Right ventricle myocardium superior (tissue), 1 donor: ENCODE data around the gene ZAR1. TPM values are rescaled to one million over a fixed set of nuclear protein-coding genes. Genes with fewer than 3 reads are reported as not detected.
"Not testable (repeated sequence)": the region's sequence is repeated elsewhere in the genome, so short reads cannot be mapped to it uniquely, and the experiment has no call there.

ENCODE experiments used
- ATAC-seq: fragments of 200-7000 bp; cut with Tn5 transposase; one replicate; pipeline ENCODE4 v1.9.1; 2020; ENCODE audit warnings: mild to moderate bottlenecking; ENCODE audit not compliant: poor library complexity
- DNase-seq: peaks from one replicate; pipeline ENCODE4 v3.0.0-alpha.2; 2020
- intact Hi-C: fragments of 100-400 bp; cut with DNase I; formaldehyde crosslinking; loops from one replicate; pipeline ENCODE4 v1.11.2; 2022
- long read RNA-seq: library from polyadenylated mRNA; unstranded; transcript quantifications from one replicate; pipeline ENCODE4 v2.0.0, GENCODE V29; 2021
- total RNA-seq: library from RNA; stranded (reverse); fragmentation: NEBNext Ultra II Directional; extraction: Animal tissue kit (Norgen Biotek cat#: 25700); gene quantifications from one replicate; pipeline ENCODE4 v1.2.1, GENCODE V29; 2021
- donor health status: DM: no; HTN: yes; CAD: no; lungs with severe emphysema.

ZAR1 gene
- total RNA-seq = not detected
- long read RNA-seq = 0 reads

- ATAC-seq (no peak), DNase-seq (no peak)
- intact Hi-C loops = no loop called here
These were observed at the start of gene ZAR1 for GRCh38 chr4:48490012-48490679. ZAR1 (plus strand) TSS chr4:48490252; CDS start chr4:48490292, 40 bp downstream.

- intact Hi-C loops = loop anchor here (10.0 kb wide), 1 partner anchor 524 kb away; no protein-coding TSS in a partner anchor
- not testable (repeated sequence) for ATAC-seq, DNase-seq
These were observed 49.1 kb upstream of the ZAR1 start for GRCh38 chr4:48440914-48441313.

DNA sequence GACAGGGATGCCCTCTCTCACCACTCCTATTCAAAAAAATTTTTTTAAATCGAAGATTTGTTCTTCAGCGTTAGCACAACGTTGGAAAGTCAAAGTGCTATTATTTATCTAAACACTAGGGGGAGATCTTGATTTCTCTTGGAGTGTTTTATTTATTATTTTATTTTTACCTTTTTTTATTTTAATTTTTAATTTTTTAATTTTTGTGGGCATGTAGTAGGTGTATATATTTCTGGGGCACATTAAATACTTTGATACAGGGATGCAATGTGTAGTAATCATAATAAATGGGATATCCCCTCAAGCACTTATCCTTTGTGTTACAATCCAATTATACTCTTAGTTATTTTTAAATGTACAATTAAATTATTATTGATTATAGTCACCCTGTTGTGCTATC lies 44.3 kb upstream of the ZAR1 start:
- DNase-seq (no peak), ATAC-seq (no peak)
- intact Hi-C loops = loop anchor here (10.0 kb wide), 1 partner anchor 519 kb away; no protein-coding TSS in a partner anchor

DNA sequence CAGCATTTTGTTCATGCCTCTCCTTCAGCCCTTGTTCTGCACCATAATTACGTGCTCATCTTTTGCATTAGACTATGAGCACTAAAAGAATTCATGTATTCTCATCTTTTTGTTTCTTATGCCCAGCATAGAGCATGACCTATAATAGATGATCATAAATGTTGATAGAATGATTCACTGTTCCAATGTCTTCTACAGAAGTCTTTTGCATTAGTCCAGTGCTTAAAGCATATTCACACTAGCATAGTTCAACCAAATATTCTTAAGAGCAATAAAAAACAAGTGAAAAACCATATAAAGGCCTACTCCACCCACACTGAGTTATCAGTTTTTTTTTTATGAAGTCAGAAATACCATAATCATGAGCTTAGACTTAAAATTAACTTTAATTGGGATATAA lies 43.4 kb upstream of the ZAR1 start:
- no peak for DNase-seq
- no peak for ATAC-seq
- intact Hi-C loops = loop anchor here (10.0 kb wide), 1 partner anchor 518 kb away; no protein-coding TSS in a partner anchor

DNA sequence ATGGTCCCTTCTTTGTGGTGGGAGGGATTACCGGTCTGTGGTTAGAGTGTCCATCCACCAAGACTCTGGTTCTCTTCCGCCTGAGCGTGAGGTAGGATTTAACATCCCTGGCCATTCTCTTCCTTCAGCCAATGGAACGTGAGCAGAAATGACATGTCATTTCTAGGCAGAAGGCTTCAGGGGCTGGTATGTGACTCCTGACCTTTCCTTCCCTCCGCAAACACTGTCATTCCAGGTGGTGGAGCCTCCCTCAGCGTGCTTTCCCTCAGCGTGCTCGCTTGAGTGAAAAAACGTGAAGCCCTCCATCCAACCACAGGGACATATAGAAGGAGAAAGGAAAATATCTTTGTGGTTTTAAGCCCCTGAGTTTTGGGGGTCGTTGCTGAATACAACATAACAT lies 40.9 kb upstream of the ZAR1 start:
- no peak for ATAC-seq
- intact Hi-C loops = loop anchor here (10.0 kb wide), 1 partner anchor 516 kb away; no protein-coding TSS in a partner anchor
- DNase-seq = no peak

DNA sequence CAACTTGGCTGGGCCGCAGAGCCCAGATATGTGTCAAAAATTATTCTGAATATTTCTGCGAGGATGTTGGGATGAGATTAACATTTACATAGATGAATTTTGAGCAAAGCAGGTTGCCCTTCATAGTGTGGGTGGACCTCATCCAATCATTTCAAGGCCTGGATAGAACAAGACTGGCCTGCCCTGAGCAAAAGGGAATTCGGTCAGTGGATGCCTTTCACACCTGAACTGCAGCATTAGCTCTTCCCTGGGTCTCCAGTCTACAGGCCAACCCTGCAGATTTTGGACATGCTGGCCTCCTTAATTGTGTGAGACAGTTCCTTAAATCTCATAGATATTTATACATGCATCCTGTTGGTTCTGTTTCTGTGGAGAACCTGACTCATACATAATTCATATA lies 39.3 kb upstream of the ZAR1 start:
- intact Hi-C loops = no loop called here
- no peak for ATAC-seq
- no peak for DNase-seq

DNA sequence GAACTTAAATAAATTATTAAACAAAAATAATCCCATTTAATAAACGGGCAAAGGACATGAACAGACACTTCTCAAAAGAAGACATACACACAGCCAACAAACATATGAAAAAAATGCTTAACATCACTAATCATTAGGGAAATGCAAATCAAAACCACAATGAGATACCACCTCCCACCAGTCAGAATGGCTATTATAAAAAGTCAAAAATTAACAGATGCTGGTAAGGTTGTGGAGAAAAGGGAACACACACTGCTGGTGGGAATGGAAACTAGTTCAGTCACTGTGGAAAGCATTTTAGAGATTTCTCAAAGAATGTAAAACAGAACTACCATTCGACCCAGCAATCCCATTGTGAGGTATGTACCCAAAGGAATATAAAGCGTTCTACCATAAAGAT lies 38.4 kb upstream of the ZAR1 start:
- DNase-seq = not testable (repeated sequence)

DNA sequence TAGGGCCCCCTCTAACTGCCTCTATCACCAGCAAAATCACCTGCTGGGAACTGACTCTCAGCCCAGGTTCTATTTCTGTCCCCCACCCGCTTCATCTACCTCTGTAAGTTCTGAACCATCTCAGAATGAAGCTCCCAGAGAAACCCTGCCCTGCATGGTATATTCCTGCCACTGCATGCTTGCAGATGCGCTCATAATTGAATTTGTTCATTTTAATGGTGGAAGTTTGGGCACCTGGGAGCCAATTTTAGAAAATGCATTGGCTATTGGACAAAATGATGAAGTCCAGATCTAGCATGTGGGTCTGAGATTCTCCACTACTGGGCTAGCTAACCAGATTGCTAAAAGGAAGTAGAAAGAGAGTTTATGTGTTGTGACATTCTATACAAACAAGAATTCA lies 35.5 kb upstream of the ZAR1 start:
- no peak for DNase-seq
- no peak for ATAC-seq
- intact Hi-C loops = no loop called here

More for the DNA sequence above, 38.4 kb upstream of the ZAR1 start:
- ATAC-seq, intact Hi-C loops: not testable (repeated sequence)

- intact Hi-C loops = no loop called here
- DNase-seq = no peak
These were observed 29.1 kb upstream of the ZAR1 start for GRCh38 chr4:48461000-48461399.

DNA sequence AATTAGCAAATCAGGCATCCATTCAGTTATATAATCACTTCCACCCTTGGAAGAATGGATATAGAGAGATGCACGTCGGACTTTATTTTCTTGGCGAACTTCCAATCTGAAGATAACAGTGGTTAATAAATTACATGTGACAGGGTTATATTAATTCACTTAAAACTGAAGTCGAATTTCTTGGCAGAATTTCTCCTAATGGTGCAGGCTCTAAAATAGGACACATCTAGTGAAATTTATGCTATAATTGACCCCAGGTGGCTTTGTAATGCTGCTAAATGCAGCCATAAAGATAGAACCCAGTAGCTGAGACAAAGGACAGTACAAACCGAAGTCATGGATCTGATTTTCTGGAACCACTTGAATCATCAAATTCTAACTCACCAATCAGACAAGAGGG lies 27.7 kb upstream of the ZAR1 start:
- intact Hi-C loops = no loop called here
- no peak for ATAC-seq
- no peak for DNase-seq

More at GRCh38 chr4:48461000-48461399, 29.1 kb upstream of the ZAR1 start:
- ATAC-seq = no peak

- ATAC-seq = no peak
- intact Hi-C loops = no loop called here
- no peak for DNase-seq
These were observed 22.6 kb upstream of the ZAR1 start for GRCh38 chr4:48467442-48467841.

DNA sequence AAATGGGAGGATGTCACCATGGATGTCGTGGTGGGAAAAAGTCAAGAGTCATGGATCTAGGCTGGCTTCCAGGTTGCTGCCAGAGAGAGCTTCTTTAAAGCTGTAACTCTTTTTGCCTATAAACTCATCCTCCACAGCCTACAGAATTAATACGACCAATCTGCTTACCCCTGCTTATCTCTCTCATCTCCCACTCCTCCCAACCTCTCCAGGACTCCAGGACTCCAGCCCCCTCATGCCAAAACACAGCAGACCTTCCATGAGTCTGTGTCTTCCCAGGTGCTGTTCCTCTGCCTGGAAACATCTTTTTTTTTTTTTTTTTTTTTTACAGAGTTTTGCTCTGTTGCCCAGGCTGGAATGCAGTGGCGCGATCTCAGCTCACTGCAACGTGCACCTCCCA lies 22.2 kb upstream of the ZAR1 start:
- DNase-seq = no peak
- intact Hi-C loops = no loop called here
- no peak for ATAC-seq

DNA sequence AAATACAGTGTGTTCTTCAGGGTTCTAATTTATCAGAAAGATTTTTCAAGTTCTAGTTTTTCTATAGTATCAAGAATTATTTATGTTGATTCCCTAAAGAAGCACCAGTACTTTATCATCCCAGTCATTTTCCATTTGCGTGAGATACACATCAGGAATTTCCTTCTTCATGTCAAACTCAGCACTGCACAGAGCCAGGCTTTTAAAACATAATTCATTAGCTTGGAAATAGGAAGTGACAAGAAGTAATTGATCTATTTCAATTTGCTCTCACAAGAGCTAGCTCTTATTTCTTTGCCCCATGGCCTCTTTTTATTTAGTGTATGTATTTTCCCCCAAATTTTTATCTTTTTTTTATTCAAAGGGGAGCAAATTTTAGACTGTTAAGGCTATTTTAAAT lies 19.9 kb upstream of the ZAR1 start:
- intact Hi-C loops = no loop called here
- DNase-seq = no peak
- no peak for ATAC-seq

DNA sequence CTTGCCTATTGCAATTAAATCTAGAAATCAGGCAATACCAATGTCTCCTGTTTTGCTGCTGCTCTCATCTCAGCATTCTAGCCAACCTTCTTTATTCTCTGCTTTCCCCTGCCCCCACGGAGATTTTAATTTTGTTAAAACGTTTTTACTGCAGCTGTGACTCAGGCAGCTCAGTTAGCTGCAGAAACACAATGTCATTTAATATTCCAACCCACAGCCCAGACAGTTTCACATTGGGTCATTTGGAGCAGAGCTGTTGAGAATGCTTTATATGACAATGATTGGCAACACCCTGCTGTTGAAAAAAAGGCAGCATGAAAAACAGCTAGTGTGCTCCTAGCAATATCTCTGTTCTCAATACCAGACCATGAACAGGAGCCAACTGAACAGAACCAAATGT lies 19.5 kb upstream of the ZAR1 start:
- ATAC-seq (no peak), DNase-seq (no peak)
- intact Hi-C loops = no loop called here

- ATAC-seq (no peak), DNase-seq (no peak)
- intact Hi-C loops = no loop called here
These were observed 17.3 kb upstream of the ZAR1 start for GRCh38 chr4:48472794-48473193.

DNA sequence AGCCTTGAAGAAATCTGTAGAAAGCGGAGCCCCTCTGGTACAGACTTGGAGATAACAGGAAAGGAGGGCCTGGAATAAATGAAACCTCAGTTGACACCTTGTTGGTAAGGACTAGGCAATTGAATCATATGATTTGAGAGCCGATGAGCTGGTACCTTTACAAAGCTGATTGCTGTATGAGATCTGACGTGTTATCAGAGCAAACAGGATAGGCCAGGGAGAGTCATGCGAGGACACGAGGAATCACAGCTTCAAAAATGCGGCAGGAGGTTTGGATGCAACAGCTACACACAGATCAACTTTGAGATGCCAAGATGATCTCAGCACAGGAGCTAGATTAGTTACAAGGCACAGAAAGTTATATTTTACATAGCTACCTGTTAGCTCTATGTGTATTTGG lies 14.3 kb upstream of the ZAR1 start:
- DNase-seq (no peak), ATAC-seq (no peak)
- intact Hi-C loops = no loop called here

- DNase-seq (no peak), ATAC-seq (no peak)
- intact Hi-C loops = no loop called here
These were observed 11.8 kb upstream of the ZAR1 start for GRCh38 chr4:48478273-48478672.

GRCh38 chr4:48481581-48481980 lies 8.5 kb upstream of the ZAR1 start:
- DNase-seq (no peak), ATAC-seq (no peak)
- intact Hi-C loops = no loop called here

GRCh38 chr4:48483006-48483776 lies 6.9 kb upstream of the ZAR1 start, which contains the start of gene SLC10A4:
SLC10A4 (plus strand) TSS chr4:48483343; CDS start chr4:48483562, 219 bp downstream.
- no peak for ATAC-seq
- DNase-seq = no peak
- intact Hi-C loops = no loop called here
